MG63 (cell line): ENCODE data around the gene BUB3. TPM values are rescaled to one million over a fixed set of nuclear protein-coding genes. Genes with fewer than 3 reads are reported as not detected.

Experiments
- DNase-seq: peaks from one replicate; pipeline ENCODE4 v3.0.0-alpha.2; 2020
- H3K27me3 ChIP-seq: fragments of 250-450 bp; sonication (Bioruptor Pico); 2 replicates; pipeline ENCODE4 v1.5.1; 2020; ENCODE audit warnings: mild to moderate bottlenecking, moderate library complexity
- H3K36me3 ChIP-seq: fragments of 250-450 bp; sonication (Bioruptor Pico); 2 replicates; pipeline ENCODE4 v1.5.1; 2020; ENCODE audit warnings: mild to moderate bottlenecking, moderate library complexity
- H3K4me3 ChIP-seq: fragments of 250-450 bp; sonication (Bioruptor Pico); 2 replicates; pipeline ENCODE4 v1.5.1; 2020; ENCODE audit warnings: mild to moderate bottlenecking, moderate library complexity
- H3K9me3 ChIP-seq: fragments of 250-450 bp; sonication (Bioruptor Pico); 2 replicates; pipeline ENCODE4 v1.5.1; 2020; ENCODE audit warnings: mild to moderate bottlenecking, moderate library complexity
- total RNA-seq: library from RNA; depleted of rRNA; stranded (reverse); fragments of >200 nt; shearing (Covaris generic); gene quantifications from 2 replicates; pipeline ENCODE4 v1.2.3, GENCODE V29; 2014; ENCODE audit warnings: low replicate concordance

The BUB3 gene
- total RNA-seq, 1 experiment from 2014 or later = 222 TPM

GRCh38 chr10:123139165-123139520 lies 15.1 kb upstream of the BUB3 start:
- no peak overlapping the region for H3K4me3 ChIP-seq
- no peaks in the 10 kb centered on the region for H3K9me3 ChIP-seq
- H3K27me3 ChIP-seq = no peaks in the 10 kb centered on the region
- H3K36me3 ChIP-seq = no peaks in the 10 kb centered on the region; the same call in 1 of the 2 replicates
- no peak for DNase-seq

DNA sequence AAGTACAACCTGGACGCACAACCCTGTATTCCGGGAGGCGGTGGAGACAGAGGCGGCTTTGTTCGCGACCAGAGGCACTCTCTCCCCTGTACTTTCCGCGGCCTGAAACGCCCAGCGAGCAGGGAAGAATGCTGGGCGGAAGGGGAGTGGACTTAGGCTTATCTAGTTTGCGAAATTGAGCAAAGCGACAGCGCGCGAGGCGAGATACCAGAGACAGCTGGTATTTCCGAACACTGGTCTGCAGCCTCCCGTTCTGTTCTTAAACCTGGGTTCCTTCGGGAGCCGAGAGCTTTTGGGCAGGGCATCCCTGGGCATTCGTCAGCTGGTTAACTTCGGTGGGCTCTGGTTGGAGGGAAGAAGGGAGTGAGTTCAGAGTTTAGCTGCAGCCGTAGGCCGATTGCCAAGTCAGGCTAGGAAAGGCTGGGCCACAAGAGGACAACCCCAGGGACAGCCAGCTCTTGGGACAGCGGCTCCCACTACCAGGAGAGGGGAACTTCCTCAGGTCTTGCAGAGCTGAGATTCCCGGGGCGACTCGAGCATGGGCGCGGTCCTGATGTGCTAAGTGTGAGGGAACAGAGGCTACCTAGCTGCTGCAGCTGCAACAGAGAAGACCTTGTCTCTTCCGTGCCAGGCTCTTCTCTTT lies 14.6 kb upstream of the BUB3 start:
- H3K9me3 ChIP-seq = no peaks in the 10 kb centered on the region
- DNase-seq = no peak
- H3K4me3 ChIP-seq = no peak overlapping the region
- H3K36me3 ChIP-seq = no peaks in the 10 kb centered on the region; the same call in 1 of the 2 replicates
- H3K27me3 ChIP-seq = no peaks in the 10 kb centered on the region

- Histone ChIP-seq H3K36me3 (no peaks in the 10 kb centered on the region; the same call in 1 of the 2 replicates), H3K27me3 (no peaks in the 10 kb centered on the region), H3K9me3 (no peaks in the 10 kb centered on the region), H3K4me3 (no peak overlapping the region)
- DNase-seq = no peak
These were observed 13.8 kb upstream of the BUB3 start for GRCh38 chr10:123140164-123140982.

DNA sequence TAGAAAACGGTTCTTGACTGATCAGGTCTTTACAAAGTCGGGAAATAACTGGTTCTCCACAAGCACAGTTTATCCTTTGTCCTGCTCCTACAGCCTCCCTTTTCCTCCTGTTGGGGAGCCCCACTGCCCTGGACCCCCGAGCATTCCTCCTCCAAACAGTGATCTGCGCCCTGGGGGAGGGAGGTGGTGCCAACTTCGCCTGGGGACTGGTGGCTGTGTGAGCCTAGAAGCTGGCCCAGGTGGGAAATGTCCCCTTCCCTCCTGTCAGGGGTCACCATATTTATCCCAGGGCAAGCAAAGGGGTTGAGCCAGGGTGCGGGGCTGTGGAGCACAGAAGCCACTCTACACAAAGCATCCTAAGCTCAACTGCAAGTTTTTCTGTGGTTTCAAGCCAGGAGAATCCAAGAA lies 13.2 kb upstream of the BUB3 start:
- no peak for DNase-seq
- no peak overlapping the region for H3K4me3 ChIP-seq
- H3K9me3 ChIP-seq = no peaks in the 10 kb centered on the region
- no peaks in the 10 kb centered on the region; the same call in 1 of the 2 replicates for H3K36me3 ChIP-seq
- no peaks in the 10 kb centered on the region for H3K27me3 ChIP-seq

- no peak overlapping the region for H3K4me3 ChIP-seq
- no peaks in the 10 kb centered on the region; the same call in 1 of the 2 replicates for H3K36me3 ChIP-seq
- no peaks in the 10 kb centered on the region for H3K27me3 ChIP-seq
- DNase-seq = no peak
- H3K9me3 ChIP-seq = no peaks in the 10 kb centered on the region
These were observed 12.2 kb upstream of the BUB3 start for GRCh38 chr10:123141791-123142700.

DNA sequence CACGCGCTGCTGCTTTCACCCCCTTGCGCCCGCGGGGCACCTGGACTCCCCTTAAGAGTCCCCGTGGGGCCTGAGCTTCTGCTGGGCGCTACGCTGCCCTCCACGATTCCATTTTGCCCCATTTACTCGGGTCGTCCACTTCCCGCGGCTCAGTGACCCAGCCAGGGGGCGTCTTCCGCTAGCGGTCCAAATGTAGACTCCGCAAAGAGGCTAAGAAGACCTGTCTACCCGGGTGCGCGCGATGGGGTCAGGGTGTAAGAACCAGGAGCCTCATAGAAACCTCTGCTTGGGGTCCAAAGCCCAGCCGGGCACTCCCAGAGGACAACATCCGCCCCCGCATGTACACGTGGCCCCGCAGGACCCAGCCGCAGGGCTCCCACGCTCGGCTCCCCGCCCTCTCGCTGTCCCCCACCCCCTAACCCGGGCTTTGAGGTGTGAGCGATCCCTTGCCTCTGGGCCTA lies 11.5 kb upstream of the BUB3 start:
- DNase-seq = no peak
- H3K9me3 ChIP-seq = no peaks in the 10 kb centered on the region
- no peaks in the 10 kb centered on the region for H3K27me3 ChIP-seq
- H3K36me3 ChIP-seq = no peaks in the 10 kb centered on the region; the same call in 1 of the 2 replicates
- H3K4me3 ChIP-seq = no peak overlapping the region

- H3K27me3 ChIP-seq = no peaks in the 10 kb centered on the region
These were observed 10.9 kb upstream of the BUB3 start for GRCh38 chr10:123143162-123143824.

GRCh38 chr10:123143825-123144168 lies 10.4 kb upstream of the BUB3 start:
- H3K9me3 ChIP-seq = no peaks in the 10 kb centered on the region

More at GRCh38 chr10:123143162-123143824, 10.9 kb upstream of the BUB3 start:
- Histone ChIP-seq H3K9me3 (no peaks in the 10 kb centered on the region), H3K36me3 (no peaks in the 10 kb centered on the region; the same call in 1 of the 2 replicates), H3K4me3 (no peak overlapping the region)
- no peak for DNase-seq

DNA sequence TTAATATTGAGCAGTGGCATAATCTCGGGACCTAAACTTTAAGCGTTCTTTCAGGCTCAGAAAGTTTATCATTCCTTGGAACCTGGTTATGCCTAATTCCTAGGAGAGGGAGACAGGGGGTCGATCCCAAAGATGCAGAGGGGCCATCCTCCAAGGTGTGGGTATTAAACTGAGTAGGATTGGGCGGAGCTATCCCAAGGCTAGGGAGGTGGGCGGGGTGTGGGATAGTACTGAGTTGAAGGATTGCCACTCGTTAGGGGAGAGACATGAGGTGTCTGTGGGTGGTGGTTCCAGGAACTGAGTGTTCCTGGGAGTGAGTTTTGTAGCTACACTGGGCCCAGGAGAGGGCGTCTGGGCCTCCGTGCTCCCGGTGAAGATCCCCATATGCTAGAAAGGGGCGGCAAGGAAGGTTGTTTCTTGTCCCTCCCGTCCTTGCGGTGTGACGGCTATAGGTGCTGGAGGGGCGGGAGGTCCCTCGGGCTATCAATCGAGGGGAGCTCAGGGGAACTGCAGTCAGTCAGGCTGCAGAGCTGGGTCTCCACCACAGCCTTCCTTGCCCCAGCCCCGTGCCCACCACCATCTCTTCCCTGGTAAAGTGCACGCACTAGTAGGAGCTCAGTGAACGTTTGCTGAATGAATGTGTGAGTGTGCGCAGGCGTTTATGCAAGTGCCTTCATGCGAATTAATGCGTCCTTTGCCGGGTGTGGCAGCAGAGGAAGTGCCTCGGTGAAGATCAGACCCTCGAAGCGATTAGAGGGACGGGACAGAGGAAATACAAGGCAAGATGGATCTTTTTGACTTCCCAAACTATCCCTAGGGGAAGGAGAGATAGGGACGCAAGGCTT lies 9.3 kb upstream of the BUB3 start:
- Histone ChIP-seq H3K4me3 (no peak overlapping the region), H3K27me3 (peaks cover 2% of the 10 kb centered on the region; the same call in 1 of the 2 replicates)
- DNase-seq = no peak

More at GRCh38 chr10:123143825-123144168, 10.4 kb upstream of the BUB3 start:
- H3K4me3 ChIP-seq = no peak overlapping the region
- DNase-seq = no peak
- no peaks in the 10 kb centered on the region for H3K36me3 ChIP-seq
- H3K27me3 ChIP-seq = peaks cover 2% of the 10 kb centered on the region; the same call in 1 of the 2 replicates

DNA sequence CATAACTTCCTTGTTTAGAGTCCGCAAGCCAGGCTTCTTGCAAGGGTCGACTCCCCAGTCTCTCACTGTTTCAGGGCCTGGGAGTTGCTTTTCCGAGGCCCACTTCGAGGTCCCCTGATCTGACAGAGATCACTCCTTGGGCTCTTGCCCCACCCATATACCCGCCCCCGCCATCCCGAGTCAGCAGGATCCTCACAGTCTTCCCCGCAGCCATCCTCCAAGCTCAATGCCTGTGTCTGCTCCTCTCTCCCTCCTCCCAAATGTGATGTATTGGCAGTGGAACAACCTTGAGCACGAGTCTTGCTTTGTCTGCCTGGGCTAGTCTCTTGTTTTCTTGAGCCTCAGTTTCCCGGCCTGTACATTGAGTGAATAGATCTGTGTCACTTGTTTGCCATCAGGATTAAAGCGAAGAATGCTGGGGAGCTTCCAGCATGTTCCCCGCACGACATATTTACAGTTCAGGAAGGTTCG lies 8.6 kb upstream of the BUB3 start:
- H3K27me3 ChIP-seq = peaks cover 2% of the 10 kb centered on the region; the same call in 1 of the 2 replicates
- no peaks in the 10 kb centered on the region for H3K36me3 ChIP-seq
- DNase-seq = no peak

More for the DNA sequence above, 9.3 kb upstream of the BUB3 start:
- Histone ChIP-seq H3K36me3 (no peaks in the 10 kb centered on the region), H3K9me3 (no peaks in the 10 kb centered on the region)

DNA sequence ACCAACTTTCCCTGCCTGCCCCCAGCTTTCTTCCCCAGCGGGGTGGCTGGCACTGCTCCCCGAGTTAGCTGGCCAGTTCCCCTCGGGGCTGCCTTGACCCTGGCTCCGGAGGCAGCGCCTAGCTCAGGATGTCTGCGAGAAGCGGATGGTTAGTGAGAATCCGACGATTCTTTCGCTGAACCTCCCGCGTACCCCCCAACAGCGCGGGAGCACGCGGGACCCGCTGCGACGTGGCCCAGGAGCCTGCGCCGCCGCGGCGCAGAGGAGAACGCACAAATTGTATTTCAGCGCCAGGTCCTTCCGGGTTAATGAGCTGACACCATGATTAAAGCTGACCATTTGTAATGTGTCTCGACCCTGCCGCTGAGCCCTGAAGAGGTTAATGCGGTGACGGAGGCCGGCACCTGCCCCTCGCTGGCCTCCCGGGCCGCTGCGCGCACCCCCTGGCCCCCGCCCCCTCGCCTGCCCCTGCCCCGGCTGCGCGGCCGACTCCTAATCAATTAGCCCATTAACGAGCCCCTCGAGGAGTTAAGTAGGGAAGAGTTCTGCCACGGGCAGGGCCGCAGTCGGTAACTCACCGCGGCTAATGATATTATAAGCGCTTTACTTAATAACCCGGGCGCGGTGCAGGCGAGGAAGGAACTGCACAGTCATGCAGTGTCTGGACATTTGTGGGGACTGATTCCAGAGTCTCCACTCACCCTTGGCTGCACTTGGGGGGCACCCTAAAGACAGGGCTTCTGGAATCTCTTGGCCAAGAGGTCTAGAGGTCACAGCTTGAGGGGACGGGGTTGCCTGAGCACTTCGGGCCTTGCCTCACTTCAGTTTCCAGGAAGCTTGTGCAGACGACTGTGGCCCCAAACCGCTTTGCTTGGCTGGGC lies 7.9 kb upstream of the BUB3 start:
- H3K4me3 ChIP-seq = no peak overlapping the region
- peaks cover 2% of the 10 kb centered on the region; the same call in 1 of the 2 replicates for H3K27me3 ChIP-seq
- H3K36me3 ChIP-seq = no peaks in the 10 kb centered on the region
- no peaks in the 10 kb centered on the region for H3K9me3 ChIP-seq
- DNase-seq = no peak

More for the DNA sequence above, 8.6 kb upstream of the BUB3 start:
- no peaks in the 10 kb centered on the region for H3K9me3 ChIP-seq
- H3K4me3 ChIP-seq = no peak overlapping the region

GRCh38 chr10:123146894-123147634 lies 7.1 kb upstream of the BUB3 start:
- H3K4me3 ChIP-seq = no peak overlapping the region
- no peak for DNase-seq
- no peaks in the 10 kb centered on the region for H3K36me3 ChIP-seq
- no peaks in the 10 kb centered on the region for H3K9me3 ChIP-seq
- H3K27me3 ChIP-seq = peaks cover 2% of the 10 kb centered on the region; the same call in 1 of the 2 replicates

- peaks cover 2% of the 10 kb centered on the region; the same call in 1 of the 2 replicates for H3K27me3 ChIP-seq
- H3K9me3 ChIP-seq = no peaks in the 10 kb centered on the region
- H3K36me3 ChIP-seq = no peaks in the 10 kb centered on the region
- peak within 1 kb of the TSS; percentile 48 for H3K4me3 ChIP-seq
- DNase-seq = peak; percentile 38
These were observed 6.4 kb upstream of the BUB3 start, which contains the start of gene HMX2 for GRCh38 chr10:123147635-123148413. Gene HMX2, plus strand, starts transcription at chr10:123148136. Its CDS starts 243 bp downstream, at chr10:123148379.
